DND-41 (cell line): Measurements from ENCODE around the gene CLNK.

ENCODE experiments used
- ATAC-seq: fragments of 200-7000 bp; cut with Tn5 transposase; 3 replicates; pipeline ENCODE4 v1.9.1; 2021; ENCODE audit warnings: low read depth; ENCODE audit not compliant: insufficient read depth
- DNase-seq: peaks from one replicate; pipeline ENCODE4 v3.0.0-alpha.2; 2020
- H2AFZ ChIP-seq: 2 replicates; pipeline ENCODE4 v1.6.0; 2012; ENCODE audit warnings: low read depth, low read length
- H3K27ac ChIP-seq: 2 replicates; pipeline ENCODE4 v1.5.1; 2012; ENCODE audit warnings: low read length, inconsistent platforms
- H3K27me3 ChIP-seq: fragments of 200-600 bp; sonication (generic); 2 replicates; pipeline ENCODE4 v1.6.0; 2012; ENCODE audit warnings: low read length, mild to moderate bottlenecking, inconsistent platforms; ENCODE audit not compliant: insufficient read depth, poor library complexity
- H3K36me3 ChIP-seq: 2 replicates; pipeline ENCODE4 v1.5.1; 2012; ENCODE audit warnings: low read length, inconsistent platforms; ENCODE audit not compliant: insufficient read depth
- H3K4me1 ChIP-seq: 2 replicates; pipeline ENCODE4 v1.5.1; 2012; ENCODE audit warnings: mild to moderate bottlenecking, low read length; ENCODE audit not compliant: insufficient read depth
- H3K4me2 ChIP-seq: 2 replicates; pipeline ENCODE4 v1.6.0; 2012; ENCODE audit warnings: mild to moderate bottlenecking, moderate library complexity, low read length, inconsistent platforms; ENCODE audit not compliant: insufficient read depth
- H3K4me3 ChIP-seq, 2 experiments: fragments of 200-600 bp in 1 of 2; shearing (Covaris generic) in 1 of 2; 2 replicates each; pipeline ENCODE4 v1.5.1; 2012 to 2016; ENCODE audit warnings: inconsistent platforms in 2 of 2, low read length in 2 of 2, mild to moderate bottlenecking in 2 of 2, low read depth in 1 of 2, moderate library complexity in 1 of 2
- H3K79me2 ChIP-seq: 2 replicates; pipeline ENCODE4 v1.6.0; 2012; ENCODE audit warnings: low read length, inconsistent platforms; ENCODE audit not compliant: insufficient read depth
- H3K9ac ChIP-seq: 2 replicates; pipeline ENCODE4 v1.6.0; 2012; ENCODE audit warnings: low read depth, mild to moderate bottlenecking, inconsistent platforms, low read length, moderate library complexity
- H3K9me3 ChIP-seq: 2 replicates; pipeline ENCODE4 v1.5.1; 2012; ENCODE audit warnings: low read length, moderate library complexity, mild to moderate bottlenecking, inconsistent platforms; ENCODE audit not compliant: insufficient read depth, severe bottlenecking
- H4K20me1 ChIP-seq: 2 replicates; pipeline ENCODE4 v1.6.0; 2012; ENCODE audit warnings: low read length; ENCODE audit not compliant: insufficient read depth
- EZH2 ChIP-seq: IDR thresholded peaks from 3 replicates; pipeline ENCODE4 v1.6.1; 2012; ENCODE audit warnings: borderline replicate concordance, low read depth, mild to moderate bottlenecking, moderate library complexity, low read length, inconsistent platforms; ENCODE audit not compliant: severe bottlenecking
- TF ChIP-seq, protein P1 (sequence below): IDR thresholded peaks from 2 replicates; pipeline ENCODE4 v1.5.1; 2012; ENCODE audit warnings: borderline replicate concordance, low read length, moderate library complexity, mild to moderate bottlenecking; ENCODE audit not compliant: poor library complexity, severe bottlenecking; ENCODE audit errors: extremely low read depth

The CLNK gene

GRCh38 chr4:10706236-10706635, 21.7 kb upstream of the CLNK start:
- no peaks in the 10 kb centered on the region for H4K20me1 ChIP-seq
- H3K27me3 ChIP-seq, result no peaks in the 10 kb centered on the region
- H3K79me2 ChIP-seq, result no peaks in the 10 kb centered on the region
- H3K4me3 ChIP-seq, result no peak overlapping the region
- no peaks in the 10 kb centered on the region for H3K9me3 ChIP-seq
- ATAC-seq (no peak), DNase-seq (no peak)
- H2AFZ ChIP-seq, result no peak overlapping the region
- H3K36me3 ChIP-seq, result no peaks in the 10 kb centered on the region
- TF ChIP-seq, protein P1, sequence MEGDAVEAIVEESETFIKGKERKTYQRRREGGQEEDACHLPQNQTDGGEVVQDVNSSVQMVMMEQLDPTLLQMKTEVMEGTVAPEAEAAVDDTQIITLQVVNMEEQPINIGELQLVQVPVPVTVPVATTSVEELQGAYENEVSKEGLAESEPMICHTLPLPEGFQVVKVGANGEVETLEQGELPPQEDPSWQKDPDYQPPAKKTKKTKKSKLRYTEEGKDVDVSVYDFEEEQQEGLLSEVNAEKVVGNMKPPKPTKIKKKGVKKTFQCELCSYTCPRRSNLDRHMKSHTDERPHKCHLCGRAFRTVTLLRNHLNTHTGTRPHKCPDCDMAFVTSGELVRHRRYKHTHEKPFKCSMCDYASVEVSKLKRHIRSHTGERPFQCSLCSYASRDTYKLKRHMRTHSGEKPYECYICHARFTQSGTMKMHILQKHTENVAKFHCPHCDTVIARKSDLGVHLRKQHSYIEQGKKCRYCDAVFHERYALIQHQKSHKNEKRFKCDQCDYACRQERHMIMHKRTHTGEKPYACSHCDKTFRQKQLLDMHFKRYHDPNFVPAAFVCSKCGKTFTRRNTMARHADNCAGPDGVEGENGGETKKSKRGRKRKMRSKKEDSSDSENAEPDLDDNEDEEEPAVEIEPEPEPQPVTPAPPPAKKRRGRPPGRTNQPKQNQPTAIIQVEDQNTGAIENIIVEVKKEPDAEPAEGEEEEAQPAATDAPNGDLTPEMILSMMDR, result no peak
- no peak for TF ChIP-seq EZH2
- H3K4me2 ChIP-seq, result no peak overlapping the region
- H3K9ac ChIP-seq, result no peak overlapping the region
- H3K4me1 ChIP-seq, result no peaks in the 10 kb centered on the region
- H3K27ac ChIP-seq, result no peak overlapping the region

- no peak for TF ChIP-seq EZH2
- TF ChIP-seq, protein P1, result no peak
- Histone ChIP-seq H3K9me3 (no peaks in the 10 kb centered on the region), H3K27ac (no peak overlapping the region), H4K20me1 (no peaks in the 10 kb centered on the region), H3K4me3 (no peak overlapping the region), H3K27me3 (no peaks in the 10 kb centered on the region), H3K4me2 (no peak overlapping the region), H3K79me2 (no peaks in the 10 kb centered on the region), H3K9ac (no peak overlapping the region), H2AFZ (no peak overlapping the region), H3K36me3 (no peaks in the 10 kb centered on the region), H3K4me1 (no peaks in the 10 kb centered on the region)
- no peak for ATAC-seq
- no peak for DNase-seq
These were observed 19.9 kb upstream of the CLNK start for GRCh38 chr4:10704430-10704810.

- Histone ChIP-seq H3K27ac (no peak overlapping the region), H3K27me3 (no peaks in the 10 kb centered on the region), H3K4me2 (no peak overlapping the region), H4K20me1 (no peaks in the 10 kb centered on the region), H3K4me3 (no peak overlapping the region), H3K4me1 (no peaks in the 10 kb centered on the region), H3K36me3 (no peaks in the 10 kb centered on the region), H3K79me2 (no peaks in the 10 kb centered on the region), H3K9me3 (no peaks in the 10 kb centered on the region), H2AFZ (no peak overlapping the region), H3K9ac (no peak overlapping the region)
- TF ChIP-seq, protein P1, result no peak
- no peak for TF ChIP-seq EZH2
- no peak for ATAC-seq
- DNase-seq, result no peak
These were observed 19.3 kb upstream of the CLNK start for GRCh38 chr4:10703766-10704429.

DNA sequence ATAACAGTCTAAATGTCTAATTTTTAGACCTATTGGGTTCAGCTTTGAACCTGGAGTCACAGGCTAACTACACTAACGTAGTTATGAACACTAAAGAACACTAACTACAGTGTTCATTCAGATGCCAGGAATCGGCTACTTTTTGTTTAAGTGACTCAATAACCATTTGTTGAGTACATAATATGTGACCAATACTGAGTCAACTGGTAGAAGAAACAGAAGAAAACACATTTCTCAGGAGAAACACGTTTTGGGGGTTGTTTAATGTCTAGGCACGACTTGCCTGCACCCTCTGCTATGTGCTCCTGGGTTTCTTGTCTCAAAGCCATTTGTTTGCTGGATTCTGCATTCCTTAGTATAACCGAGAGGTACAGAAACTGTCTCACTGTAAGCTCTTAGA, 18.6 kb upstream of the CLNK start:
- Histone ChIP-seq H3K79me2 (no peaks in the 10 kb centered on the region), H4K20me1 (no peaks in the 10 kb centered on the region), H3K9me3 (no peaks in the 10 kb centered on the region), H3K4me1 (no peaks in the 10 kb centered on the region), H3K27me3 (no peaks in the 10 kb centered on the region), H3K4me2 (no peak overlapping the region), H3K4me3 (no peak overlapping the region), H3K9ac (no peak overlapping the region), H3K27ac (no peak overlapping the region), H2AFZ (no peak overlapping the region), H3K36me3 (no peaks in the 10 kb centered on the region)
- ATAC-seq, result no peak
- TF ChIP-seq EZH2, result no peak
- TF ChIP-seq, protein P1, result no peak
- DNase-seq, result no peak
